HepG2 (cell line): Measurements from ENCODE around the gene FAM229A. TPM values are rescaled to one million over a fixed set of nuclear protein-coding genes. Genes with fewer than 3 reads are reported as not detected.
A peak's percentile ranks its signal among the peaks of the same experiment; 100 is the strongest.

ENCODE experiments used
- ARID2 ChIP-seq: sonication (generic); formaldehyde crosslinking; IDR thresholded peaks from 2 replicates; pipeline ENCODE4 v1.8.1; 2022; ENCODE audit warnings: mild to moderate bottlenecking, missing genetic modification reagents, borderline replicate concordance
- ELF1 ChIP-seq: sonication (generic); formaldehyde crosslinking; IDR thresholded peaks from 2 replicates; pipeline ENCODE4 v1.4.0; 2020; ENCODE audit warnings: missing genetic modification reagents
- GABPB1 ChIP-seq: IDR thresholded peaks from 2 replicates; pipeline ENCODE4 v1.6.1; 2016; ENCODE audit warnings: mild to moderate bottlenecking, missing genetic modification reagents, moderate library complexity, missing compliant biosample characterization
- GFI1 ChIP-seq: sonication (generic); formaldehyde crosslinking; IDR thresholded peaks from 2 replicates; pipeline ENCODE4 v1.5.0; 2020; ENCODE audit warnings: missing genetic modification reagents, mild to moderate bottlenecking, borderline replicate concordance
- MEIS2 ChIP-seq: sonication (generic); formaldehyde crosslinking; IDR thresholded peaks from 2 replicates; pipeline ENCODE4 v1.9.0; 2021; ENCODE audit warnings: mild to moderate bottlenecking, missing genetic modification reagents
- NCOA1 ChIP-seq: sonication (generic); formaldehyde crosslinking; IDR thresholded peaks from 2 replicates; pipeline ENCODE4 v1.9.0; 2021; ENCODE audit warnings: missing genetic modification reagents
- NKX3-1 ChIP-seq: sonication (generic); formaldehyde crosslinking; IDR thresholded peaks from 2 replicates; pipeline ENCODE4 v1.5.0; 2020; ENCODE audit warnings: missing genetic modification reagents
- TEAD3 ChIP-seq: optimal IDR thresholded peaks from 2 replicates; pipeline ENCODE3; 2016; ENCODE audit warnings: borderline replicate concordance
- TGIF2 ChIP-seq: IDR thresholded peaks from 2 replicates; pipeline ENCODE4 v1.6.1; 2016; ENCODE audit warnings: control low read depth, missing compliant biosample characterization
- ZBTB3 ChIP-seq: sonication (generic); formaldehyde crosslinking; IDR thresholded peaks from 2 replicates; pipeline ENCODE4 v1.4.0; 2020; ENCODE audit warnings: low read depth, mild to moderate bottlenecking, moderate library complexity, missing genetic modification reagents, borderline replicate concordance
- ZNF253 ChIP-seq: sonication (generic); formaldehyde crosslinking; IDR thresholded peaks from 2 replicates; pipeline ENCODE4 v1.8.0; 2022; ENCODE audit warnings: mild to moderate bottlenecking, missing genetic modification reagents, borderline replicate concordance
- ZNF282 ChIP-seq: fragments of 450-650 bp; IDR thresholded peaks from 2 replicates; pipeline ENCODE4 v1.6.1; 2018; ENCODE audit not compliant: partially characterized antibody
- ZNF572 ChIP-seq: sonication (generic); formaldehyde crosslinking; IDR thresholded peaks from 2 replicates; pipeline ENCODE4 v1.5.1; 2020; ENCODE audit warnings: mild to moderate bottlenecking, missing genetic modification reagents
- ZNF766 ChIP-seq: sonication (generic); formaldehyde crosslinking; IDR thresholded peaks from 2 replicates; pipeline ENCODE4 v1.5.0; 2020; ENCODE audit warnings: missing genetic modification reagents, borderline replicate concordance
- ZSCAN22 ChIP-seq: sonication (generic); formaldehyde crosslinking; IDR thresholded peaks from 2 replicates; pipeline ENCODE4 v1.4.0; 2020; ENCODE audit warnings: mild to moderate bottlenecking, missing genetic modification reagents
- polyA plus RNA-seq, 8 experiments: library from polyadenylated mRNA; depleted of rRNA in 3 of 8; stranded (reverse) in 7 of 8; unstranded in 1 of 8; fragments of >200 nt; fragmentation: Illumina TruSeq in 4 of 8; extraction: Trizol in 4 of 8; gene quantifications; 2 replicates each; pipeline versions ENCODE4 v1.2.1 to v1.2.3, GENCODE V29; 2011 to 2016; ENCODE audit warnings: low read depth in 4 of 8, missing spikeins in 1 of 8, mixed read lengths in 1 of 8; ENCODE audit not compliant: insufficient read depth in 1 of 8
- total RNA-seq, 5 experiments: library from RNA; depleted of rRNA; stranded (reverse); fragments of >200 nt; fragmentation: Illumina TruSeq; extraction: Trizol; gene quantifications; 2 replicates each; pipeline ENCODE4 v1.2.3, GENCODE V29; 2016; ENCODE audit warnings: low read depth in 1 of 5
- TF ChIP-seq, protein P1 (sequence below): sonication (generic); formaldehyde crosslinking; IDR thresholded peaks from 2 replicates; pipeline ENCODE4 v1.4.0; 2020; ENCODE audit warnings: missing genetic modification reagents
- TF ChIP-seq, protein P2 (sequence below): sonication (generic); formaldehyde crosslinking; IDR thresholded peaks from 2 replicates; pipeline ENCODE4 v1.5.1; 2020; ENCODE audit warnings: missing genetic modification reagents, mild to moderate bottlenecking, borderline replicate concordance
- TF ChIP-seq, protein P3 (sequence below): IDR thresholded peaks from 2 replicates; pipeline ENCODE4 v1.6.1; 2018; ENCODE audit warnings: missing genetic modification reagents
- TF ChIP-seq, protein P4 (sequence below): sonication (generic); formaldehyde crosslinking; IDR thresholded peaks from 2 replicates; pipeline ENCODE4 v1.4.0; 2020; ENCODE audit warnings: mild to moderate bottlenecking, missing genetic modification reagents
- TF ChIP-seq, protein P5 (sequence below): IDR thresholded peaks from 2 replicates; pipeline ENCODE4 v1.6.1; 2016; ENCODE audit warnings: mild to moderate bottlenecking

FAM229A gene
- total and polyA plus RNA-seq, 2 of the 13 experiments (the other 11 are each of a cell fraction or from before 2014, with no cell fraction given): 3.2 to 17.6 TPM

DNA sequence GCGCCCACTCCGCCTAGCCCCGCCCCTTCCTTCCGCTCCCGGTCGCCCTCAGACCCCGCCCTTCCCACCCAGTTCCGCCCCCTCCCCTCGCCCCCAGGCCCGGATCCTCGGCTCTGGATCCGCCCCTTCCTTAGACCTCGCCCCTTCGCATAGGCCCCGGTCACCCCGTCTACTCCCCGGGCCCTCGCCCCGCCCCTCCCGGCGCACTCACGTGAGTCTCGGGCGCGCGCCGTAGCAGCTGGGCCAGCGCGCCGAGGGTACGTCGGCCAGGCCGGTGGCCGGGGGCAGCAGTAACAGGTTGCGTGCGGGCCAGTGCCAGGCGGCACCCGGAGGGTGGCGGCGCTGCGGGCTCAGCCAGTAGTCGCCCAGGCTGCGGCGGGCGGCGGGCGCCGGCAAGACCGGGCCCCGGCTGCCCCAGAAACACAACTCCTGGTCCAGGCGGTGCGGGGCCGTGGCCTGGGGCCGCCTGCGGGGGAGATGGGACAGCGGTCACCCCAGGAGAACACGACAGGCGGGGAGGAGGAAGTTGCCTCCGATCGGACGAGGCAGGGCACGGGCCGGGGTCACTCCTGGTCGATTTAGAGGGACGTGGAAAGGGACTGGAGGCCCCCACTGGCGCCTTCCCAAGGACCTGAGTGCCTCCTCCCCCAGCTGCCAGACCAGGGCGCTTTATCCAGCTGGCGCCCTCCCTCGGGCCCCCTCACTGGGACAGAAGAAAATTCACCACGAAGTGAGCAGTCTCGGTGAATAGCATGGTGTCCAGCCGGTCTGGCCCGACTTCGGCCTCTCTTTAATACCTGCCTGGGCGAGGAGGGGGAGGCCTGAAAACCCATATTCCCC, 10.7 kb downstream of the FAM229A start (continued):
- TF ChIP-seq, protein P1, sequence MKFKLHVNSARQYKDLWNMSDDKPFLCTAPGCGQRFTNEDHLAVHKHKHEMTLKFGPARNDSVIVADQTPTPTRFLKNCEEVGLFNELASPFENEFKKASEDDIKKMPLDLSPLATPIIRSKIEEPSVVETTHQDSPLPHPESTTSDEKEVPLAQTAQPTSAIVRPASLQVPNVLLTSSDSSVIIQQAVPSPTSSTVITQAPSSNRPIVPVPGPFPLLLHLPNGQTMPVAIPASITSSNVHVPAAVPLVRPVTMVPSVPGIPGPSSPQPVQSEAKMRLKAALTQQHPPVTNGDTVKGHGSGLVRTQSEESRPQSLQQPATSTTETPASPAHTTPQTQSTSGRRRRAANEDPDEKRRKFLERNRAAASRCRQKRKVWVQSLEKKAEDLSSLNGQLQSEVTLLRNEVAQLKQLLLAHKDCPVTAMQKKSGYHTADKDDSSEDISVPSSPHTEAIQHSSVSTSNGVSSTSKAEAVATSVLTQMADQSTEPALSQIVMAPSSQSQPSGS (CRISPR knock-in tag): peak; percentile 3; the same call in 1 of the 2 replicates
- no peak for TF ChIP-seq GFI1
- TF ChIP-seq, protein P2, sequence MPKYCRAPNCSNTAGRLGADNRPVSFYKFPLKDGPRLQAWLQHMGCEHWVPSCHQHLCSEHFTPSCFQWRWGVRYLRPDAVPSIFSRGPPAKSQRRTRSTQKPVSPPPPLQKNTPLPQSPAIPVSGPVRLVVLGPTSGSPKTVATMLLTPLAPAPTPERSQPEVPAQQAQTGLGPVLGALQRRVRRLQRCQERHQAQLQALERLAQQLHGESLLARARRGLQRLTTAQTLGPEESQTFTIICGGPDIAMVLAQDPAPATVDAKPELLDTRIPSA (CRISPR knock-in tag): no peak
- TF ChIP-seq GABPB1: peak; percentile 67
- TF ChIP-seq ZSCAN22: no peak
- TF ChIP-seq ZBTB3 (CRISPR knock-in tag): 0 out of 2 replicates have a peak, but pooled peaks have one; percentile 19
- peak; percentile 53; the same call in 1 of the 2 replicates for TF ChIP-seq ZNF253
- no peak for TF ChIP-seq NCOA1
- no peak for TF ChIP-seq ELF1
- TF ChIP-seq MEIS2: peak; percentile 62; the same call in 1 of the 2 replicates
- TF ChIP-seq NKX3-1 (CRISPR knock-in tag): no peak
- TF ChIP-seq, protein P3, sequence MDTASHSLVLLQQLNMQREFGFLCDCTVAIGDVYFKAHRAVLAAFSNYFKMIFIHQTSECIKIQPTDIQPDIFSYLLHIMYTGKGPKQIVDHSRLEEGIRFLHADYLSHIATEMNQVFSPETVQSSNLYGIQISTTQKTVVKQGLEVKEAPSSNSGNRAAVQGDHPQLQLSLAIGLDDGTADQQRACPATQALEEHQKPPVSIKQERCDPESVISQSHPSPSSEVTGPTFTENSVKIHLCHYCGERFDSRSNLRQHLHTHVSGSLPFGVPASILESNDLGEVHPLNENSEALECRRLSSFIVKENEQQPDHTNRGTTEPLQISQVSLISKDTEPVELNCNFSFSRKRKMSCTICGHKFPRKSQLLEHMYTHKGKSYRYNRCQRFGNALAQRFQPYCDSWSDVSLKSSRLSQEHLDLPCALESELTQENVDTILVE (CRISPR knock-in tag): no peak
- TF ChIP-seq, protein P4, sequence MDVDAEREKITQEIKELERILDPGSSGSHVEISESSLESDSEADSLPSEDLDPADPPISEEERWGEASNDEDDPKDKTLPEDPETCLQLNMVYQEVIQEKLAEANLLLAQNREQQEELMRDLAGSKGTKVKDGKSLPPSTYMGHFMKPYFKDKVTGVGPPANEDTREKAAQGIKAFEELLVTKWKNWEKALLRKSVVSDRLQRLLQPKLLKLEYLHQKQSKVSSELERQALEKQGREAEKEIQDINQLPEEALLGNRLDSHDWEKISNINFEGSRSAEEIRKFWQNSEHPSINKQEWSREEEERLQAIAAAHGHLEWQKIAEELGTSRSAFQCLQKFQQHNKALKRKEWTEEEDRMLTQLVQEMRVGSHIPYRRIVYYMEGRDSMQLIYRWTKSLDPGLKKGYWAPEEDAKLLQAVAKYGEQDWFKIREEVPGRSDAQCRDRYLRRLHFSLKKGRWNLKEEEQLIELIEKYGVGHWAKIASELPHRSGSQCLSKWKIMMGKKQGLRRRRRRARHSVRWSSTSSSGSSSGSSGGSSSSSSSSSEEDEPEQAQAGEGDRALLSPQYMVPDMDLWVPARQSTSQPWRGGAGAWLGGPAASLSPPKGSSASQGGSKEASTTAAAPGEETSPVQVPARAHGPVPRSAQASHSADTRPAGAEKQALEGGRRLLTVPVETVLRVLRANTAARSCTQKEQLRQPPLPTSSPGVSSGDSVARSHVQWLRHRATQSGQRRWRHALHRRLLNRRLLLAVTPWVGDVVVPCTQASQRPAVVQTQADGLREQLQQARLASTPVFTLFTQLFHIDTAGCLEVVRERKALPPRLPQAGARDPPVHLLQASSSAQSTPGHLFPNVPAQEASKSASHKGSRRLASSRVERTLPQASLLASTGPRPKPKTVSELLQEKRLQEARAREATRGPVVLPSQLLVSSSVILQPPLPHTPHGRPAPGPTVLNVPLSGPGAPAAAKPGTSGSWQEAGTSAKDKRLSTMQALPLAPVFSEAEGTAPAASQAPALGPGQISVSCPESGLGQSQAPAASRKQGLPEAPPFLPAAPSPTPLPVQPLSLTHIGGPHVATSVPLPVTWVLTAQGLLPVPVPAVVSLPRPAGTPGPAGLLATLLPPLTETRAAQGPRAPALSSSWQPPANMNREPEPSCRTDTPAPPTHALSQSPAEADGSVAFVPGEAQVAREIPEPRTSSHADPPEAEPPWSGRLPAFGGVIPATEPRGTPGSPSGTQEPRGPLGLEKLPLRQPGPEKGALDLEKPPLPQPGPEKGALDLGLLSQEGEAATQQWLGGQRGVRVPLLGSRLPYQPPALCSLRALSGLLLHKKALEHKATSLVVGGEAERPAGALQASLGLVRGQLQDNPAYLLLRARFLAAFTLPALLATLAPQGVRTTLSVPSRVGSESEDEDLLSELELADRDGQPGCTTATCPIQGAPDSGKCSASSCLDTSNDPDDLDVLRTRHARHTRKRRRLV: no peak; the same call in 1 of the 2 replicates
- no peak for TF ChIP-seq TEAD3 (CRISPR knock-in tag)
- TF ChIP-seq ARID2 (CRISPR knock-in tag): peak; percentile 38; the same call in 1 of the 2 replicates
- no peak; the same call in 1 of the 2 replicates for TF ChIP-seq TGIF2 (CRISPR knock-in tag)
- TF ChIP-seq ZNF282: no peak
- TF ChIP-seq ZNF766 (CRISPR knock-in tag): no peak; the same call in 1 of the 2 replicates
- no peak for TF ChIP-seq ZNF572 (CRISPR knock-in tag)
- TF ChIP-seq, protein P5, sequence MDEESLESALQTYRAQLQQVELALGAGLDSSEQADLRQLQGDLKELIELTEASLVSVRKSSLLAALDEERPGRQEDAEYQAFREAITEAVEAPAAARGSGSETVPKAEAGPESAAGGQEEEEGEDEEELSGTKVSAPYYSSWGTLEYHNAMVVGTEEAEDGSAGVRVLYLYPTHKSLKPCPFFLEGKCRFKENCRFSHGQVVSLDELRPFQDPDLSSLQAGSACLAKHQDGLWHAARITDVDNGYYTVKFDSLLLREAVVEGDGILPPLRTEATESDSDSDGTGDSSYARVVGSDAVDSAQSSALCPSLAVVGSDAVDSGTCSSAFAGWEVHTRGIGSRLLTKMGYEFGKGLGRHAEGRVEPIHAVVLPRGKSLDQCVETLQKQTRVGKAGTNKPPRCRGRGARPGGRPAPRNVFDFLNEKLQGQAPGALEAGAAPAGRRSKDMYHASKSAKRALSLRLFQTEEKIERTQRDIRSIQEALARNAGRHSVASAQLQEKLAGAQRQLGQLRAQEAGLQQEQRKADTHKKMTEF: no peak
